Measurements from ENCODE around the gene CYFIP2.
"Not testable (repeated sequence)": the region's sequence is repeated elsewhere in the genome, so short reads cannot be mapped to it uniquely, and the experiment has no call there.

The CYFIP2 gene

DNA sequence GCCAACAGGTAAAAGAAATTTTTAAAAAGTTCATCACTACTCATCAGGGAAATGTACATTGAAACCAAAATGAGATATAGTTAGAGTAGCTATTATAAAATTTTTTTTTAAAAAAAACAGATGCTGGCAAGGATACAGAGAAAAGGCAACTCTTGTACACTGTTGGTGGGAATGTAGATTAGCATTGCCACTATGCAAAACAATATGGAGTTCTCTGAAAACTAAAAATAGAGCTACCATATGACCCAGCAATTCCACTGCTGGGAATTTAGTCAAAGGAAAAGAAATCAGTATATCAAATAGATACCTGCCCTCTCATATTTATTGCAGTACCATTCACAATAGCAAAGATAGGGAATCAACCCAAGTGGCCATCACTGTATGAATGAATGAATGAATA is 149.9 kb downstream of the CYFIP2 start:
- Histone ChIP-seq H3K4me1 (ENCODE audit: control insufficient read depth, insufficient read depth, low read length, poor library complexity, severe bottlenecking) (no peaks in the 10 kb centered on the region), H3K27ac (ENCODE audit: insufficient read depth, low read length, poor library complexity, severe bottlenecking) (no peak overlapping the region), H3K4me3 (ENCODE audit: insufficient read depth, low read depth, low read length, poor library complexity, severe bottlenecking) (no peak overlapping the region), H3K27me3 (replicated peaks; ENCODE audit: control insufficient read depth, insufficient read depth, low read length, poor library complexity, severe bottlenecking) (no peaks in the 10 kb centered on the region), H3K36me3 (ENCODE audit: control insufficient read depth, insufficient read depth, low read length) (no peaks in the 10 kb centered on the region), H3K9me3 (ENCODE audit: control insufficient read depth, low read length) (no peaks in the 10 kb centered on the region)
- no peak for DNase-seq

DNA sequence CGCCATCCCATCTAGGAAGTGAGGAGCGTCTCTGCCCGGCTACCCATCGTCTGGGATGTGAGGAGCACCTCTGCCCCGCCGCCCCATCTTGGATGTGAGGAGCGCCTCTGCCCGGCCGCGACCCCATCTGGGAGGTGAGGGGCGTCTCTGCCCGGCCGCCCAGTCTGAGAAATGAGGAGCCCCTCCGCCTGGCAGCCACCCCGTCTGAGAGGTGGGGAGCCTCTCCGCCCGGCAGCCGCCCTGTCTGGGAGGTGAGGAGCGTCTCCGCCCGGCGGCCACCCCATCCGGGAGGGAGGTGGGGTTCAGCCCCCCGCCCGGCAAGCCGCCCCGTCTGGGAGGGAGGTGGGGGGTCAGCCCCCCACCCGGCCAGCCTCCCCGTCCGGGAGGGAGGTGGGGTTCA is 153.6 kb downstream of the CYFIP2 start:
- not testable (repeated sequence) for H3K27me3 ChIP-seq (replicated peaks; ENCODE audit: control insufficient read depth, insufficient read depth, low read length, poor library complexity, severe bottlenecking); H3K4me3 ChIP-seq (ENCODE audit: insufficient read depth, low read depth, low read length, poor library complexity, severe bottlenecking); H3K9me3 ChIP-seq (ENCODE audit: control insufficient read depth, low read length); H3K4me1 ChIP-seq (ENCODE audit: control insufficient read depth, insufficient read depth, low read length, poor library complexity, severe bottlenecking); DNase-seq; H3K36me3 ChIP-seq (ENCODE audit: control insufficient read depth, insufficient read depth, low read length); H3K27ac ChIP-seq (ENCODE audit: insufficient read depth, low read length, poor library complexity, severe bottlenecking)

DNA sequence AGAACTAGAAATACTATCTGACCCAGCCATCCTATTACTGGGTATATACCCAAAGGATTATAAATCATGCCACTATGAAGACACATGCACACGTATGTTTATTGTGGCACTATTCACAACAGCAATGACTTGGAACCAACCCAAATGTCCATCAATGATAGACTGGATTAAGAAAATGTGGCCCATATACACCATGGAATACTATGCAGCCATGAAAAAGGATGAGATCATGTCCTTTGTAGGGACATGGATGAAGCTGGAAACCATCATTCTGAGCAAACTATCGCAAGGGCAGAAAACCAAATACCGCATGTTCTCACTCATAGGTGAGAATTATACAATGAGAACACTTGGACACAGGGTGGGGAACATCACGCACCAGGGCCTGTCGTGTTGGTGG is 164.0 kb downstream of the CYFIP2 start:
- not testable (repeated sequence) for H3K36me3 ChIP-seq (ENCODE audit: control insufficient read depth, insufficient read depth, low read length); H3K27me3 ChIP-seq (replicated peaks; ENCODE audit: control insufficient read depth, insufficient read depth, low read length, poor library complexity, severe bottlenecking); H3K9me3 ChIP-seq (ENCODE audit: control insufficient read depth, low read length); H3K4me3 ChIP-seq (ENCODE audit: insufficient read depth, low read depth, low read length, poor library complexity, severe bottlenecking); DNase-seq; H3K27ac ChIP-seq (ENCODE audit: insufficient read depth, low read length, poor library complexity, severe bottlenecking); H3K4me1 ChIP-seq (ENCODE audit: control insufficient read depth, insufficient read depth, low read length, poor library complexity, severe bottlenecking)

DNA sequence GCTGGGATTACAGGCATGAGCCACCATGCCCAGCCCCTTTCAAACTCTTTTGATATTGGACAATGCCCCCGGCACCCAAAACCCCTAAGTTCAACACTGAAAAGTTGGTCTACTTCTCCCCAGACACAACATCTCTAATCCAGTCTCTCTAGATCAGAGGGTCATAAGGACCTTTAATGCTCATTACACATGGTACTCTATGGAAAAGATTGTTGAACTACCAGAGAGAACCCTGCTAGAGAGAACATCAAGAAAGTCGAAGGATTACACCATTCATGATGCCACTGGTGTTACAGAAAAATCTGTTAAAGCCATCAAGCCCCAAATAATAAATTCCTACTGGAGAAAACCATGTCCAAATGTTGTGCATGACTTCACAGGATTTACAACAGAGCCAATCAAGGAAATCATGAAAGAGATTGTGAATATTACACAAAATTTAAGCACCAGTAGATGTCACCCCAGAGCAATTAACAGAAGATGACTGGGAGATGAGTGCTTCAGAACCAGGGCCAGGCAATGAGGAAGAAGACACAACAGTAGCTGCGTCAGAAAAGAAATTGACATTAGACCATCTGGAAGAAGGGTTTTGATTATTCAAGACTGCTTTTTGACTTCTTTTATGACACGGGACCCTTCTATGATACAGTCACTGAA is 165.7 kb downstream of the CYFIP2 start:
- DNase-seq: peak in 1 of 3 donors; percentile 7
- Histone ChIP-seq H3K9me3 (ENCODE audit: control insufficient read depth, low read length) (no peaks in the 10 kb centered on the region), H3K27me3 (replicated peaks; ENCODE audit: control insufficient read depth, insufficient read depth, low read length, poor library complexity, severe bottlenecking) (no peaks in the 10 kb centered on the region), H3K36me3 (ENCODE audit: control insufficient read depth, insufficient read depth, low read length) (no peaks in the 10 kb centered on the region), H3K4me1 (ENCODE audit: control insufficient read depth, insufficient read depth, low read length, poor library complexity, severe bottlenecking) (peaks cover 4% of the 10 kb centered on the region), H3K4me3 (ENCODE audit: insufficient read depth, low read depth, low read length, poor library complexity, severe bottlenecking) (no peak overlapping the region), H3K27ac (ENCODE audit: insufficient read depth, low read length, poor library complexity, severe bottlenecking) (no peak overlapping the region)

DNA sequence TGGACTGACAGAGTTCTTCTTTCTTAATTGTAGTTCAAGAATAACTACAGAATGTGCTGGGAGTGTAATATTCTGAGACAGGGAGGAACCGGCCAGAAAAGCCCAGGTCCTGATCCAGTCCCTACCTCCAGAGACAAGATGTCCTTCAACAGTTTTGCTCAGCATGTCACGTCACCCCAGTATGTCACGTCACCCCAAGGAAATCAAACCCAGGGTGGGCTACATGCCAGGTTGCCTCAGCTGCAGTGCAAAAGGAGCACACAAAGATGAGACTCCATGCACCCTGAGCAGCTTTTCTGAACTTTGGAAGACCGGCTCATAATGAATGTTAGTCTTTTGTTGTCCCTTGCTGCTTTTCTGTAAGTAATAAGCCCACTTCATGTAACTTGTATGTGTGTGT is 168.2 kb downstream of the CYFIP2 start:
- H3K4me1 ChIP-seq (ENCODE audit: control insufficient read depth, insufficient read depth, low read length, poor library complexity, severe bottlenecking): peaks cover 4% of the 10 kb centered on the region
- H3K27ac ChIP-seq (ENCODE audit: insufficient read depth, low read length, poor library complexity, severe bottlenecking): no peak overlapping the region
- DNase-seq: no peak
- H3K36me3 ChIP-seq (ENCODE audit: control insufficient read depth, insufficient read depth, low read length): no peaks in the 10 kb centered on the region
- no peak overlapping the region for H3K4me3 ChIP-seq (ENCODE audit: insufficient read depth, low read depth, low read length, poor library complexity, severe bottlenecking)
- no peaks in the 10 kb centered on the region for H3K9me3 ChIP-seq (ENCODE audit: control insufficient read depth, low read length)
- H3K27me3 ChIP-seq (replicated peaks; ENCODE audit: control insufficient read depth, insufficient read depth, low read length, poor library complexity, severe bottlenecking): no peaks in the 10 kb centered on the region

DNA sequence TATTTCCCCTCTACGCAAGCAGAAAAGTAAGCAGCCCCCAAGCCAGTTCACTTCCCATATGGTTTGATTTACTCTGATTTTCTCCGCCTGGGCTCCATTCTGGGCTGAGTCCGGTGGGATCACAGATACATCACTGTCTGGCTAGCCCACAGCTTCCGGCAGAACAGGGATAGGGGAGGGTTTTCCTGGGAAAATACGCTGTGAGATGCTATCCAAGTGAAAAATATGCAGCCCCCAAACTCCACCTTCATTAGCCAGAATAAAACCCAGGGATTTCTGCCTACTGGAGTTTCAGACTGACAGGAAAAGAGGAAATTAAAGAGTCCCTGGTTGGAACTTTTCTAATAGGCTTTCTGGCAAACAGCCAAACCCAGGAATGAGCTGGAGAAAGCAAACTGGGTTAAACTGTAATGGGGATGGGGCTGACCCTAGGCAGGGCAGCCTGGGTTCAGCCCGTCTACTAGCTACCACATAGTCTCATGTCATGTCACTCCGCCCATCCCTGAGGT is 177.2 kb downstream of the CYFIP2 start:
- Histone ChIP-seq H3K4me3 (ENCODE audit: insufficient read depth, low read depth, low read length, poor library complexity, severe bottlenecking) (no peak overlapping the region), H3K27me3 (replicated peaks; ENCODE audit: control insufficient read depth, insufficient read depth, low read length, poor library complexity, severe bottlenecking) (no peaks in the 10 kb centered on the region), H3K27ac (ENCODE audit: insufficient read depth, low read length, poor library complexity, severe bottlenecking) (no peak overlapping the region), H3K9me3 (ENCODE audit: control insufficient read depth, low read length) (no peaks in the 10 kb centered on the region), H3K4me1 (ENCODE audit: control insufficient read depth, insufficient read depth, low read length, poor library complexity, severe bottlenecking) (no peaks in the 10 kb centered on the region), H3K36me3 (ENCODE audit: control insufficient read depth, insufficient read depth, low read length) (no peaks in the 10 kb centered on the region)
- no peak for DNase-seq

DNA sequence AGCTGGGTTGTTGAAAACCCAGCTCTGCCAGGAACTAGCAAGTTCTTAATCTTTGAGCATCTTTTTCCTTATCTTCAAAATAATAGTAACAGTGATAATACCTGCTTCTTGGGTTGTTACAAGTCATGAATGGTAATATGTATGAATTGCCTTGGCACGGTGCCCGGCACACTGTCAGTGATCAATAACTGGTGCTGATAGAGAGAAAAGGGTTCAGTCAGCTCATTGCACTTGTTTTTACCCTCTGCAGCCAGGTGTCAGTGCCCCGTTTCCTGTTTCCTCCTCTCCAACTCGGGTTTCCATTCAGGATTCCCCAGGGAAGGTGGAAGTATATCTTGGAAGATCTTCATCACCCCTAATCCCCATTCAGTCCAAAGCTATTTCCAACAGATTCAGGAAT is 178.3 kb downstream of the CYFIP2 start:
- Histone ChIP-seq H3K9me3 (ENCODE audit: control insufficient read depth, low read length) (no peaks in the 10 kb centered on the region), H3K27ac (ENCODE audit: insufficient read depth, low read length, poor library complexity, severe bottlenecking) (no peak overlapping the region), H3K4me1 (ENCODE audit: control insufficient read depth, insufficient read depth, low read length, poor library complexity, severe bottlenecking) (no peaks in the 10 kb centered on the region), H3K27me3 (replicated peaks; ENCODE audit: control insufficient read depth, insufficient read depth, low read length, poor library complexity, severe bottlenecking) (no peaks in the 10 kb centered on the region), H3K4me3 (ENCODE audit: insufficient read depth, low read depth, low read length, poor library complexity, severe bottlenecking) (no peak overlapping the region), H3K36me3 (ENCODE audit: control insufficient read depth, insufficient read depth, low read length) (no peaks in the 10 kb centered on the region)
- no peak for DNase-seq
